Activated effector memory CD4-positive, alpha-beta T cell treated with anti-CD3 and anti-CD28 coated beads, Interleukin-2, amount 50 U/mL, for 16 hours (primary cell): Measurements from ENCODE around the gene PSMD11.
"Not testable (repeated sequence)": the region's sequence is repeated elsewhere in the genome, so short reads cannot be mapped to it uniquely, and the experiment has no call there.

ENCODE experiments used
- DNase-seq: peaks from one replicate; pipeline ENCODE4 v3.0.0-alpha.2; 2020

PSMD11 gene

GRCh38 chr17:32515677-32516383, 71.5 kb downstream of the PSMD11 start:
- DNase-seq: no peak

- no peak for DNase-seq
Measured at GRCh38 chr17:32516450-32516849, 72.1 kb downstream of the PSMD11 start.

DNA sequence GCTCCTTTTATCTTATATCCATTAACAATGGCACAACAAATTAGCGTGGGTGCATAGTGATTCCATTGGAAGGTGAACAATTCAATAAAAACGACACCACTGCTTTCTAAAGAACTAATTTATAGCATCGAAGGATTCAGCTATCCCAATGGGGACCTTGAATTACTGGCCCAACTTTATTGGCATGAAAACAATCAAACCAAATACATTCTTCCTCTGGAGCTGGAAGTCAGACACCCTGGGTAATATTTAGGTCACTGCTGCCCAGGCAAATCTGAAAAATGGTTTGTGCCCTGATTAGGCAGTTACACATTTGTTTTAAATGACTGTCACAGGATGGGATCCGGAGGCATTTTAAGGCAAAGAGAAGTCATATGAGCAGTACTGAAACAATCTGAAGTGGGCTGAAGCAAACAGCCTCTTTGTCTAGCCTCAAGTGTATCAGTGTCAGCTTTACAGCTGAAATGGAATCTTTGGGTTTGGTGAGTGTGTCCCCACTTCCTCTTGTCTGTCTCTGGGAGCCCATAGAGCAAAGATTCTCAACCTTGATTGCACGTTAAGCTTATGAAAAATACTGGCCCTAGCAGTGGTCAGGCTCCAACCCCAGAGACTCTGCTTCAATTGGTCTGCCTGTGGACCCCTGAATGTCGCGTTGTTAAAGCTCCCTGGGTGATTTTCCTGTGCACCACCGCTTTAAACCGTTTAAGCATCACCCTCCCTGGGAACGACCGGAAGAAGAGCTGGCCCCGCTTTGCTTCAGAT, 72.8 kb downstream of the PSMD11 start:
- DNase-seq: no peak

GRCh38 chr17:32517982-32518381, 73.7 kb downstream of the PSMD11 start:
- no peak for DNase-seq

- DNase-seq: no peak
Measured at GRCh38 chr17:32518646-32519227, 74.4 kb downstream of the PSMD11 start.

DNA sequence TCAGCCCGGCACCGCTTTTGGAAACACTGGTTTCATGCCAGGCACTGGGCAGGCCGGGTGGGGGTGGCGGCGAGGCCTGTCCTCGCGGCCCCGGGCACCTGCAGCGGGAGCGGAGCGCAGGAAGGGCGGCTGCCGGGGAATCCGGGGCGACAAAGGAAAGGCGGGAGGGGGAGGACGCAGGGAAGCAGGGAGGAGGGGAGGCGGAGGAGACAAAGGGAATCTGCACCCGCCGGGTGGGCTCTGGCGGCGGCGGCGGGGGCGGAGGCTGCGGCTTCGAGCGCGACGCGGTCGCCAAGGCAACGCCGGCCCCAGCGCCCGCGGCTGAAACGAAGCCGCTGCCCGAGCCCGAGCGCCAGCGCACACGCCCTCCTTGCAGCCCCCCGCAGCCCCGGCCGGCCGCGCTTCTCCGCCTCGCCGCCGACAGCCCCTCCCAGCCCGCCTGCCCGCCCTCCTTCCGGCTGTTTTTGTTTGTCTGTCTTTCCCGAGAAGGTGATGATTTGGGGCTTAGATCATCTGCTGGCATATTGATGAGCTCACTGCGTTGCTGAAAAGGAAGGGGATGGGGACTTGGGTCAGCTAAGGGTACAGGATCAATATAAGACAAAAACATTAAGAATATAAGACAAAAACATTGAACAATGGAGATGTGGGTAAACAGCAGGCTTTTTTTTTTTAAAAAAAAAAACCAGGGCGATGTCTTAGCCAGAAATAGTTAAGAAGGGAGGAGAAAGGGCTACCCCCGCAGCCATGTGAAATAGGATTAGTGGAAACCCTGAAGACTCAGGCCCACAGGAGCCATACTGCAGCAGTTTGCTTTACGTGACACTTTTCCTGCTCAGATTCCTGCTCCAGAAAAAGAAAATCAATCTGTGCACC, 75.2 kb downstream of the PSMD11 start:
- peak; percentile 85 for DNase-seq

DNA sequence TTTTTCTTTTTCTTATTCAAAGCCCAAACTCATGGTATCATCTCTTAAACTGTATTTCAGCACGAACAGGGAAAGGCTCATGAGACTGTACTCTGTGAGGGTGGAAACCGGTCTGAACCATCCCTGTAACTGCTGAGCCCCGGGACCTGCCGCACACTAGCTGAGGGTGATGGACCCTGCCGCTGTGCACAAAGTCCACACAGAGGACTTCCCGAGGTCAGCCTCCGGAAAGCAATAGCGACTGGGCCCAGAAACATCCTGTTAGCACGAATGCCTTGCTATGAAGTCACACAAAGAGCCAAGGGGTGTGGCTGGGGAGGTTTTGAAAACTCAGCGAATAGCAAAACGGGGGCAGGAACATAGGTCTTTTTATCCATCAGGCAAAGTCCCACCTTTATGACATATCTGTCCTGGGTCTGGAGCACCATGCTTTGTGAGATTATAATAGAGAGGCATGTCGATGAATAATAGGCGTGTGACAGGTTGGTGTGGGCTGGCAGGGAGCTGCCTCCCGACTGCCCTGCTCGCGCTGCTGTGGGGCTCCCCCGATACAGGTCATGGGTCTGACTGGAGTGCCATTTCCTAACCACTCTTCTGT, 75.9 kb downstream of the PSMD11 start:
- DNase-seq: peak; percentile 74

GRCh38 chr17:32520737-32521404, 76.6 kb downstream of the PSMD11 start:
- DNase-seq: no peak

DNA sequence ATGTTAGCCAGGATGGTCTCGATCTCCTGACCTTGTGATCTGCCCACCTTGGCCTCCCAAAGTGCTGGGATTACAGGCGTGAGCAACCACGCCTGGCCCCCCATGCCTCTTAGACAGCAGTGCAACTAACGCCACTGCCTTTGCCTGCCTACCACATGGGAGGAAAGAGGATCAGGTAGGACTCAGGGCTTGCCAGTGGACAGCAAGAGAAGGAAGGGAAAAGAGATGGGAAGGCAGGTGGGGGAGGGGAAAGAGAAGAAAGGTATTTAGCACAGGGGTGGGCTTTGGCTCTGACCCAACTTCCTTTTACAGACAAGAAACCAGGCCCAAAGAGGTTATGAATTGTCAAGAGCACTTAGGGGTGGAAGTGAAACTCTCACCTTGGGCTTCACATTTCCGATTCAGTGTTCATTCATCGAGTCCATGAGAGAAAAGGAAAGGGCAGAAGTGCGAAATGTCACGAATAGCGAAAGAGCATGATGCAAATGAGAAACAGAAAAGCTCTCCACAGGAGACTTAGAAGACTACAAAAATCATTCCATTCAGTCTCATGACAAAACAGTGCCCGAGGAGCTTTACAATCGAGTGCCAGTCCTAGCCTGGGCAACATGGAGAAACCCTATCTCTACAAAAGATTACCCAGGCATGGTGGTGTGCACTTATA, 78.8 kb downstream of the PSMD11 start:
- peak; percentile 64 for DNase-seq

DNA sequence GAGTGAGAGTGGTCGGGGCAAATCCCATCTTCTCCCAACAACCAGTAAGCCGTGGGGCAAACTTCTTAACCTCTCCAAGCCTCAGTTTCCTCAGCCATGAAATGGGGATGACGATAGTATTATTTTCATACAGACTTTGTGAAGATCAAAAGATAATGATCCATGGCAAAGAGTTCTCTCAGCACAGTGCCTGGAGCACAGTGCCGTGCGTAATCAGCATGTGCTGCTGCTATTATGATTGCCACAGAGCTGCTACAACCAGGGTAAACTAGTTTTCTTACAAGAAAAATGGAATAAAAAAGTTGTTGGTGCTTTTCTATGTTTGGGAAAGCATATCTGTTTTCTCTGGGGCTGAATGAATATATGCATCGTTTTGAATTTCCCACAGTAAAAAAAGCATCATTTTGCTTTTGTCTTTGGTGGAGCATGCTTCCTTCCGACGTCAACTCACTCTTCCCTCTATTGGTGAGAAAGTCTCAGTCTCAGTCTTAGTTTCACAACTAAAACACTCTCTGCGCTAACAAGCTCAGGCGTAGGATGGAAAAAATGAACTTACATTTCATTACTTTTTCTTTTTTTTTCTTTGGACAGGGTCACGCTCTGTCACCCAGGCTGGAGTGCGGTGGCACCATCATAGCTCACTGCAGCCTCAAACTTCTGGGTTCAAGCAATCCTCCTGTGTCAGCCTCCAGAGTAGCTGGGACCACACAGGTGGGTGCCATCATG, 79.7 kb downstream of the PSMD11 start:
- DNase-seq: no peak

- not testable (repeated sequence) for DNase-seq
Measured at GRCh38 chr17:32524553-32524880, 80.2 kb downstream of the PSMD11 start.

DNA sequence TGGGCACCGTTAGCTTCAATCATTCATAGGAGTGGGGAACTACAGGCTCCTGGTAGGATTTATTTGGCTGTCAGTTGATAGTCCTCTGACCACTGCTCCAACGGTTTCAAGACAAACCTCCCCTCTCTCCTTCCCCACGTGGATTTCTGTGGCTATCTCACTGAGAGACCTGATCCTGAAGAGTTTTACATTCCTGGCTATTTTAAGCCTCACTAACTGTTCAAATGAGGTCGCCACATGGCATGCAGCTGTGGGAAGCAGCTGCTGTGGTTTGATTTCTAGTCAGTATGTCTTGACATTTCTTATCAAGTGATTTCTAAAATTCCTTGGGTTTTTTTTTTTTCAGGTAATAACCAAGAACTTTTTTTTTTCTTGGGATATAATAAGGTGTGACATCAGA, 80.8 kb downstream of the PSMD11 start:
- DNase-seq: no peak

DNA sequence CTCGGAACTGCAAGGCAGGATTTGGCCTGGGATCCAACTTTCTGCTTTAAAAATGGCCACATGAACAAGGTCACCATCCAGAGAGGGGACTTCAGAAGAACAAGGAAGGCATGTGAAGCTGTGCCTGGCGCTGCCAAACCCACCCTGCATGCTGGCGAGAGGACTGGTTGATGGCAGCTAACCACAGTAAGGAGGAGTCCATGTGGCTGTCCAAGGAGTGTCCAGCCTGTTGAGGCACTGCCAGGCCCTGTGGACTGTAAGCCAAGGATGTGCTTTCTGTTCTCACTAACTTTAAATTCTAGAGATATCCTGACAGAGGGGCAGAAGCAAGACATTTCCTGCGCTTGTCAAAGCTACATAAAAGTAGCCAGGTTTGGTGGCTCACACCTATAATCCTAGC, 82.8 kb downstream of the PSMD11 start:
- DNase-seq: no peak

DNA sequence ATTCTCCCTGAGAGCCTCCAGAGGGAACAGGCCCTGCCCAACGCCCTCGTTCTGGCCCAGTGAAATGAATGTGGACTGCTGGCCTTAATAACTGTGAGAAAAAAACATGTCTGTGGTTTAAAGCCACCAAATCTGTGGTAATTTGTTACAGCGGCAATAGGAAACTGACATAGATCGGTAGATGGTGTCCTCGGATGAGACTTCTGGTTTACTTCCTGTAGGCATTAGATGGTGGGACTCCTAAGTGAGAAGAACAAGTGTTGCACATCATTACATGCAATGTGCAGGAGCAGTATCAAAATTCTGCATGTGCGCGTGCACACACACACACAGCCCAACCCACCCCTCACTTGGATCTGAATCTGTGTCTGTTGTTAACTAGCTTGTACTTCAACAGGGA, 84.5 kb downstream of the PSMD11 start:
- no peak for DNase-seq

- DNase-seq: no peak
Measured at GRCh38 chr17:32529604-32530003, 85.3 kb downstream of the PSMD11 start.
